ENCODE data around the gene NEMP2.
"Not testable (repeated sequence)": the region's sequence is repeated elsewhere in the genome, so short reads cannot be mapped to it uniquely, and the experiment has no call there.

Gene NEMP2

GRCh38 chr2:190488516-190489233, 45.8 kb downstream of the NEMP2 start:
- DNase-seq, result no peak

- no peak for DNase-seq
Measured at GRCh38 chr2:190486037-190486623, 48.4 kb downstream of the NEMP2 start.

- DNase-seq, result no peak
Measured at GRCh38 chr2:190482451-190482850, 52.1 kb downstream of the NEMP2 start.

- no peak for DNase-seq
Measured at GRCh38 chr2:190481339-190481738, 53.2 kb downstream of the NEMP2 start.

DNA sequence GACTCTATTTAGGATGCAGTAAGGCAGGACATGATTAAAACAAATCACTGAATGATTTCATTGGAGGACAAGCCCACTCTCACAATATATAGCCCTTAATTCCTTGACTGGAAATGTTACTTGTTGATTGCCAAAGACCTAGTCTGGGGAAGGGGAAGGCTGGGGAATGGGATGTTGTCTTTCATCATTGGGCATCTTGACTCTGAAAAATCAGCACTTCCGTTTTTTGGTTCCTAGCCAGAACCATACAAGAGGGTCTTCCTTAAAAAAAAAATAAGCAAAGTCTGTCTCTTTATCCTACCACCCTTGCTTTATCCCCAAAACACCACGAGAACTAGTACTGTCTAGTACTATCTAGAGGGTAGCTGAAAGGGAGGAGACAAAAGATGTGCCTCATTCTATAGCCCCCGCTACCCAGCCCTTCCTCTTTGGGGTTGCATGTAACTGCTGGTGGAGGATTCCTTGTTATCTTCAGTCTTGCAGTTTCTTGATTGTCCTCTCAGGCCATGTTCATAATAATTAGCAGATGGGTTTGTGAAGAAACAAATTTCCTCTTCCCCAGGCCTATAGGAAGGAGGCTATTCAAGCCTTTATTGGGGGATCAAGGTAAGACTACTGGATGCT, 55.8 kb downstream of the NEMP2 start:
- DNase-seq, result no peak

DNA sequence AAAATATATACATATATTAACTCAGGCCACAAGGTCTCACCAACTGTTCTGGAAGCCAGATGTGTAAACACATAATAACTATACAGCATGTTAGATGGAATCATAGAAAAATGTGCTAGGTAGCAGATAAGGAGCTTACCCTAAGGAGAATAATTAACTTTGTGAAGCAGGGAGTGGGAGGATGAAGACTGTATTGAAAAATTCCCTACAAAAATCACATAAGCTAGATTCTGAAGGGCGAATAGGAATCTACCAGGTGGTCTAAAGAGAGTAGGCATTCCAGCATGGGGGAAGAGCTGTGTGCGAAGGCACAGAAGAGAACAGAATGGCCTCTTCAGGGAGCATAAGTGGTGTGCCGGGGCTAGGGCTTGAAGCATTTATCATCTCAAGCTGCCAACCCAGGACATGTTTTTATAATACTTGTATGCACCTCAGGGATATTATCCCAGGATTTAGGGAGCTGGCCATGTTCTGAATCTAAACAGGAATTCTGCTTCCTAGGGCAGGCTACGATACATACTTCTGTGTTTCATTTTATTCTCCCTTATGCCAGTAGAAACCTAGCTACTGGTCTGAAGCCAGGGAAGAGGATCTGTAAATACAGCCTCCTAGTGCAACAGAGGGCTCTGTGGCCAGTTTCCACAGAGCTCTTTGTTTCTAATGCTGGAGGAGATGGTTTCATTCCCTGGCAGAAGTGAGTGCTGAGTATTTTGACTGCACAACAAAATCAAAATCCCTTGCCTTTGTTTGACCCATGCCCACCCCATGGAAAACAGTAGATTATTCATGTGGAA, 56.7 kb downstream of the NEMP2 start:
- DNase-seq, result no peak

DNA sequence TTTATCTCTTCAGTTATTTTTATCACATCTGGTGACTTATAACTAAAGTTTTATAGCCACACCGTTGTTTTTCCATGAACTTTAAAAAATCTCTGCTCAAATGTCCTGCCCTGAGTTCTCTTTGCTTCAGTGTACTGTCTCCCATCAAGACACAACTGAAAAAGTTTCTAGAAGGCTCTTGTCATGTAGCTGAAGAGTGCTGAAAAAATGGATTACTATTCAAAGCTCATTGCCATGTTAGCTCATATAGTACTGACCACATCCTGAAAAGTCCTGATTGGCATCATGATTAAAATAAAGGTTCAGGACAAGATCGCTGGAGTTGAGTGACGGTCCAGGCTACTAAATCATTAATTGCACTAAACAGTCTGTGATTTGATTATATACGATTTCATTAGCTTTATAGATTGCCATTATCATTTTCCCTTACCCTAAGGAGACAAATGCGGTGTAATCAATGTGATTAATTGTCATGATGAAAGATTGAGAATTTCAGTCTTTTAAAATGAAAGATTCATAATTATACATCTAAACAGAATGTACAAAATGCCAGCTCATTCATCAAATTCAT, 64.2 kb downstream of the NEMP2 start:
- no peak for DNase-seq

GRCh38 chr2:190469771-190470170, 64.8 kb downstream of the NEMP2 start:
- DNase-seq, result no peak

- DNase-seq, result no peak
Measured at GRCh38 chr2:190468814-190469569, 65.5 kb downstream of the NEMP2 start.

GRCh38 chr2:190468354-190468753, 66.2 kb downstream of the NEMP2 start:
- not testable (repeated sequence) for DNase-seq

GRCh38 chr2:190467575-190468083, 66.9 kb downstream of the NEMP2 start:
- no peak for DNase-seq

GRCh38 chr2:190466819-190467446, 67.6 kb downstream of the NEMP2 start:
- DNase-seq, result no peak

DNA sequence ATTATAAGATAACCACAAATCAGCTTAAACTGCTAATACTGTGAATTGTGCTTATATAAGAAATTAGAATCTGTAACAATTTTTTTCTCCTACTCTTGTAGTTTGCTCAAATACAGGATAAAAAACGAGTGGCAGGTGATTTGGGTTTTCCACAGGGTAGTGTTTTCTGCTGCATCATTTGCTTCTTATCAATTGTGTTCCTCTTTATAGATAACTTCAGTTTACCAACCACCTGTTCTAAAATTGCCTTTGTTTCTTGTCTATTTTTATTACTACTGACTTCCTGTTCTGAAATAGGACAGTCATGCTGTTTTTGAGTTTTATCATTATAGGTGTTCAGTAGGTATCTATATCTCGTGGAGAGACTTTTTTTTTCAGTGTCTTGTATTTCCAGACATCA, 69.5 kb downstream of the NEMP2 start:
- no peak for DNase-seq

- no peak for DNase-seq
Measured at GRCh38 chr2:190462611-190463010, 71.9 kb downstream of the NEMP2 start.

- DNase-seq, result no peak
Measured at GRCh38 chr2:190462181-190462580, 72.3 kb downstream of the NEMP2 start.

GRCh38 chr2:190460487-190460886, 74.0 kb downstream of the NEMP2 start:
- DNase-seq, result no peak

GRCh38 chr2:190459881-190460280, 74.6 kb downstream of the NEMP2 start:
- no peak for DNase-seq

- DNase-seq, result no peak
Measured at GRCh38 chr2:190458352-190459107, 76.0 kb downstream of the NEMP2 start.

DNA sequence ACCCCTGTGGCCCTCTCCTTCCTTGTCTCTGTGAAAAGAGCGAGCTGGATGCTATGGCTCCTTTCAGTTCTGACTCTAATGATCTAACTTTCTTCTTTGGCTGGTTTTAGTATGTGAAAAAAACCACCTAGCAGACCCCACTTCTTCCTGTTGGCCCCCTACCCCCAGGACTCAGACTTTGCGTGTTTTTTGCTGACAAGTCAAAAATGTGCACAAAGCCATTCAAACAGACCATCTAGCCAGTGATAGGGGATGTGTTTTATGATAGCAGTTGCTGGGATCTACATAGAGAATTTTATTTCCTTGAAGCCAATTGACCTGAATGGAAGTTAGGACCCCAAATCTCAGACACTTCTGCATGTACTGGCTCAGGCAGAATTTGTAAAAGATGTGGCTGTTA, 77.3 kb downstream of the NEMP2 start:
- DNase-seq, result no peak

DNA sequence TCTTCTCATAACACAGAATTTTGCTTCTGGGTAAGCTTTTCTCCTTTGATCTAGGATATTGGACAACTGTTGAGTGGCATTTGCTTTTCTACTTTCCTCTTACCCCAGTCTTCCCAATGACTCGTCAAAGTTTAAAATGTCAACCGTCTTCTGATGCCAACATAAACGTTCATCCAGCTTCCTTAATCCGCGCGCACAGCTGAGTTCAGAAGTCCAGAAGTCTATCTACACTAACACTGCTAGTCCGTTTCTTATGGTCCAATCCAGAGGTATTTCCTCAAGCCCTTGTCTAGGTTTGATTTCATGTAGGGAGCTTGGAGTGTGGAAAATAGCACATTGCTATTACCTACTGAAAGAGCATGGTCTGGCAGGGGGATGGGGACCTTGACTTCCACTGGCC, 77.7 kb downstream of the NEMP2 start:
- DNase-seq, result no peak

Data from activated CD4-positive, alpha-beta T cell treated with anti-CD3 and anti-CD28 coated beads, Interleukin-2, amount 50 U/mL, for 1 hour (primary cell).